ENCODE results near the gene CETN3.
"Not testable (repeated sequence)": the region's sequence is repeated elsewhere in the genome, so short reads cannot be mapped to it uniquely, and the experiment has no call there.

Gene CETN3

GRCh38 chr5:90381213-90381929, 28.2 kb downstream of the CETN3 start:
- H3K4me1 ChIP-seq (ENCODE audit: control insufficient read depth, insufficient read depth, low read length) = no peaks in the 10 kb centered on the region
- no peaks in the 10 kb centered on the region for H3K9me3 ChIP-seq (replicated peaks; ENCODE audit: low read length)
- no peak overlapping the region for H3K4me2 ChIP-seq (ENCODE audit: low read length)
- H3K36me3 ChIP-seq (ENCODE audit: insufficient read depth, low read length) = no peaks in the 10 kb centered on the region
- H3K27me3 ChIP-seq (ENCODE audit: control insufficient read depth, insufficient read depth, low read length) = no peaks in the 10 kb centered on the region
- no peak overlapping the region for H3K9ac ChIP-seq (ENCODE audit: low read depth, low read length)
- H3K4me3 ChIP-seq (ENCODE audit: low read length) = no peak overlapping the region

GRCh38 chr5:90379652-90380051, 29.9 kb downstream of the CETN3 start:
- Histone ChIP-seq H3K4me1 (ENCODE audit: control insufficient read depth, insufficient read depth, low read length) (no peaks in the 10 kb centered on the region), H3K36me3 (ENCODE audit: insufficient read depth, low read length) (no peaks in the 10 kb centered on the region), H3K4me3 (ENCODE audit: low read length) (no peak overlapping the region), H3K9ac (ENCODE audit: low read depth, low read length) (no peak overlapping the region), H3K27me3 (ENCODE audit: control insufficient read depth, insufficient read depth, low read length) (no peaks in the 10 kb centered on the region), H3K9me3 (replicated peaks; ENCODE audit: low read length) (no peaks in the 10 kb centered on the region), H3K4me2 (ENCODE audit: low read length) (no peak overlapping the region)

DNA sequence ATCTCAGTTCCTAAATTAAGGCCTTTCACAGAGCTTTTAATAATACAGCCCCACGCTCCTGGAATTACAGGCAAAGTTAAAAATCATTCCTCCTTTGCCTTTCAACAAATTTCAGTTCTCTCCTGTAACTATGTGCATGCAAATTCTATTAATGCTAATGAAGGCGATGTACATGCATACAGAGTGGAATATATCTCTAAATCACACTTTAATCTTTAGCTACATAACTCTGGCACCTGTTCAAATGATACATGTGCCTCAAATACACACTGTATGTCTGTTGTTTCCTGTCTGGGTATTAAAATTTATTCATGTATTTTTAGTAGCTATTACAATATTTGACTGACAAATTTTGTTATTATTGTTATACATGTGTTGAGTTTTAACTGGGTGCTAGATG, 30.8 kb downstream of the CETN3 start:
- Histone ChIP-seq H3K36me3 (ENCODE audit: insufficient read depth, low read length) (no peaks in the 10 kb centered on the region), H3K4me3 (ENCODE audit: low read length) (no peak overlapping the region), H3K4me2 (ENCODE audit: low read length) (no peak overlapping the region), H3K4me1 (ENCODE audit: control insufficient read depth, insufficient read depth, low read length) (no peaks in the 10 kb centered on the region), H3K9me3 (replicated peaks; ENCODE audit: low read length) (no peaks in the 10 kb centered on the region), H3K9ac (ENCODE audit: low read depth, low read length) (no peak overlapping the region), H3K27me3 (ENCODE audit: control insufficient read depth, insufficient read depth, low read length) (no peaks in the 10 kb centered on the region)

DNA sequence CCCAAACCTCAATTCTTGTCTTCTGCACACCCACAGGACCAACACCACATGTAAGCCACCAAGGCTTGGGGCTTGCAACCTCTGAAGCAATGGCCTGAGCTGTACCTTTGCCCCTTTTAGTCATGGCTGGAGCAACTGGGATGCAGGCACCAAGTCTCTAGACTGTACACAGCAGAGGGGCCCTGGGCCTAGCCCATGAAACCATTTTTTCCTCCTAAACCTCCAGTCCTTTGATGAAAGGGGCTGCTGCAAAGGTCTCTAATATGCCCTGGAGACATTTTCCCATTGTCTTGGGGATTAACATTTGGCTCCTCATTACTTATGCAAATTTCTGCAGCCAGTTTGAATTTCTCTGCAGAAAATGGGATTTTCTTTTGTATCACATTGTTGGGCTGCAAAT, 38.3 kb downstream of the CETN3 start:
- not testable (repeated sequence) for H3K4me2 ChIP-seq (ENCODE audit: low read length); H3K9me3 ChIP-seq (replicated peaks; ENCODE audit: low read length); H3K9ac ChIP-seq (ENCODE audit: low read depth, low read length); H3K4me1 ChIP-seq (ENCODE audit: control insufficient read depth, insufficient read depth, low read length); H3K27me3 ChIP-seq (ENCODE audit: control insufficient read depth, insufficient read depth, low read length); H3K36me3 ChIP-seq (ENCODE audit: insufficient read depth, low read length); H3K4me3 ChIP-seq (ENCODE audit: low read length)

GRCh38 chr5:90368454-90369246, 40.9 kb downstream of the CETN3 start:
- Histone ChIP-seq H3K27me3 (ENCODE audit: control insufficient read depth, insufficient read depth, low read length) (no peaks in the 10 kb centered on the region), H3K9ac (ENCODE audit: low read depth, low read length) (no peak overlapping the region), H3K4me1 (ENCODE audit: control insufficient read depth, insufficient read depth, low read length) (no peaks in the 10 kb centered on the region), H3K4me3 (ENCODE audit: low read length) (no peak overlapping the region), H3K9me3 (replicated peaks; ENCODE audit: low read length) (no peaks in the 10 kb centered on the region), H3K4me2 (ENCODE audit: low read length) (no peak overlapping the region), H3K36me3 (ENCODE audit: insufficient read depth, low read length) (no peaks in the 10 kb centered on the region)

GRCh38 chr5:90367879-90368278, 41.7 kb downstream of the CETN3 start:
- H3K9me3 ChIP-seq (replicated peaks; ENCODE audit: low read length) = no peaks in the 10 kb centered on the region
- H3K4me1 ChIP-seq (ENCODE audit: control insufficient read depth, insufficient read depth, low read length) = no peaks in the 10 kb centered on the region
- no peak overlapping the region for H3K4me2 ChIP-seq (ENCODE audit: low read length)
- no peak overlapping the region for H3K9ac ChIP-seq (ENCODE audit: low read depth, low read length)
- H3K4me3 ChIP-seq (ENCODE audit: low read length) = no peak overlapping the region
- no peaks in the 10 kb centered on the region for H3K27me3 ChIP-seq (ENCODE audit: control insufficient read depth, insufficient read depth, low read length)
- H3K36me3 ChIP-seq (ENCODE audit: insufficient read depth, low read length) = no peaks in the 10 kb centered on the region

- H3K4me2 ChIP-seq (ENCODE audit: low read length) = no peak overlapping the region
- H3K9me3 ChIP-seq (replicated peaks; ENCODE audit: low read length) = no peaks in the 10 kb centered on the region
- no peaks in the 10 kb centered on the region for H3K4me1 ChIP-seq (ENCODE audit: control insufficient read depth, insufficient read depth, low read length)
- H3K36me3 ChIP-seq (ENCODE audit: insufficient read depth, low read length) = no peaks in the 10 kb centered on the region
- no peak overlapping the region for H3K9ac ChIP-seq (ENCODE audit: low read depth, low read length)
- no peaks in the 10 kb centered on the region for H3K27me3 ChIP-seq (ENCODE audit: control insufficient read depth, insufficient read depth, low read length)
- H3K4me3 ChIP-seq (ENCODE audit: low read length) = no peak overlapping the region
Measured at GRCh38 chr5:90366948-90367347, 42.6 kb downstream of the CETN3 start.

GRCh38 chr5:90365328-90365727, 44.2 kb downstream of the CETN3 start:
- Histone ChIP-seq H3K27me3 (ENCODE audit: control insufficient read depth, insufficient read depth, low read length) (no peaks in the 10 kb centered on the region), H3K4me3 (ENCODE audit: low read length) (no peak overlapping the region), H3K9me3 (replicated peaks; ENCODE audit: low read length) (no peaks in the 10 kb centered on the region), H3K9ac (ENCODE audit: low read depth, low read length) (no peak overlapping the region), H3K4me2 (ENCODE audit: low read length) (no peak overlapping the region), H3K36me3 (ENCODE audit: insufficient read depth, low read length) (no peaks in the 10 kb centered on the region), H3K4me1 (ENCODE audit: control insufficient read depth, insufficient read depth, low read length) (no peaks in the 10 kb centered on the region)

DNA sequence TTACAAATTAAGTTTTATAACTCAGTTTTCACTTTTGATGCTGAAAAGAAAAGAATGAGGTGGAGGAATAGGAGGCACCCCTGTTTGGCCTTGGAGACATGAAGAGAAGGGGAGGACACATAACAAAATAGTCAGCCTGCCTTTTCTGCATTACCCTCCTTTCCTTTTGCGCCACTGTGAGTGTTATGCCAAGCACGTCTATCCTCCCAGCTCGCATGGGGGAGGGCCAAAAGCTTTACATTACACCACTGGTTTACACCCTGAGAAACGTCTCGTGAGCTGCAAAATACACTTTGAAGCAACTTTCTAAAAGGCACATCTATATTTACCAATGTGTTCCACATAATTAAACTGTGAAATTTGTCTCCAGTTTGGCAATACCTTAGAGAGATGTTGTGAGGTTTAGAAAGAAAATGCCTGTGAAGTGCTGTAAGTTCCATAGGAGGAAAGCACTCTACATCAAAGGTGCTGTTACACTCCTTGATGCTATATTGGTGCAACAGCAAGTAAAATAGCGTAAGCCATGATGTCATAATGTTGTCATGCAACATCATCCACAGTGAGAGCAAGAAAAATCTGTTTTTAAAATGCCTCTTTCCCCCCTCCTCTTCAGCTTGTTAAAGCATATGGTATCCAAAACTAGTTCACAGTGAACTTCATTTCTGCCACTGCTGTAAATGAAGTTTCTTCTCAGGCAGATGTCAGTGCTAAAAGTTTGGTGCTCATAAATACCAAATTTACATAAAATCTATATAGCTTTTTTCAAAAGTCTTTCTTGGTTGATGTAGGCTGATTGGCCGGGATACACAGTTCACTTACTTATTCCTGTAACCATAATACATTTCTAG, 50.3 kb downstream of the CETN3 start:
- no peaks in the 10 kb centered on the region for H3K4me1 ChIP-seq (ENCODE audit: control insufficient read depth, insufficient read depth, low read length)
- H3K9ac ChIP-seq (ENCODE audit: low read depth, low read length) = no peak overlapping the region
- H3K27me3 ChIP-seq (ENCODE audit: control insufficient read depth, insufficient read depth, low read length) = no peaks in the 10 kb centered on the region
- no peaks in the 10 kb centered on the region for H3K9me3 ChIP-seq (replicated peaks; ENCODE audit: low read length)
- H3K4me3 ChIP-seq (ENCODE audit: low read length) = no peak overlapping the region
- H3K4me2 ChIP-seq (ENCODE audit: low read length) = no peak overlapping the region
- no peaks in the 10 kb centered on the region for H3K36me3 ChIP-seq (ENCODE audit: insufficient read depth, low read length)

GRCh38 chr5:90356622-90357021, 52.9 kb downstream of the CETN3 start:
- Histone ChIP-seq H3K27me3 (ENCODE audit: control insufficient read depth, insufficient read depth, low read length) (no peaks in the 10 kb centered on the region), H3K9ac (ENCODE audit: low read depth, low read length) (no peak overlapping the region), H3K9me3 (replicated peaks; ENCODE audit: low read length) (no peaks in the 10 kb centered on the region), H3K4me2 (ENCODE audit: low read length) (no peak overlapping the region), H3K4me3 (ENCODE audit: low read length) (no peak overlapping the region), H3K4me1 (ENCODE audit: control insufficient read depth, insufficient read depth, low read length) (no peaks in the 10 kb centered on the region), H3K36me3 (ENCODE audit: insufficient read depth, low read length) (no peaks in the 10 kb centered on the region)

DNA sequence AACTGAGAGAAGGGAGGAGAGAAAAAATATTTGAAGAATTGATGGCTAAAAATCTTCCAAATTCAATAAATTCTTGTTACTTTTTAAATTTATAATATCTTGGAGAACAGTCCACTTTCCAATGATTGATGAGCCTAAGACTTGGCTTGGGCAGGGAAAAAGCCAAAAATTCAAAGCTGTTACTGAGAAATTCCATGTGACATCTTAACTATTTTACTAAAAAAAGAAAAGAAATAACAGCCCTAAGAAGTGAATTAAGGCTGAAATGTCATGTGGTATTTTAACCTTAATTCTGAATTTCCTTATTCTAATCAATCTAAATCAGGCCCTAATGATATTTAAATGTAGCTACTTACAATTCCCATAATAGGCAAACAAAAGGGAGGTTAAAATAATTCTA, 53.4 kb downstream of the CETN3 start:
- no peak overlapping the region for H3K4me2 ChIP-seq (ENCODE audit: low read length)
- no peak overlapping the region for H3K9ac ChIP-seq (ENCODE audit: low read depth, low read length)
- no peaks in the 10 kb centered on the region for H3K27me3 ChIP-seq (ENCODE audit: control insufficient read depth, insufficient read depth, low read length)
- H3K4me3 ChIP-seq (ENCODE audit: low read length) = no peak overlapping the region
- H3K4me1 ChIP-seq (ENCODE audit: control insufficient read depth, insufficient read depth, low read length) = no peaks in the 10 kb centered on the region
- no peaks in the 10 kb centered on the region for H3K9me3 ChIP-seq (replicated peaks; ENCODE audit: low read length)
- no peaks in the 10 kb centered on the region for H3K36me3 ChIP-seq (ENCODE audit: insufficient read depth, low read length)

Measured in skeletal muscle satellite cell (primary cell).